DMS53 treated with DMSO at 0.1 percent for 48 hours (cell line): ENCODE data around the gene N4BP2L2.

Experiments
- DNase-seq: peaks from one replicate; lab custom pipeline; 2025; ENCODE audit not compliant: unreplicated experiment; lab: John Stamatoyannopoulos, UW

N4BP2L2 gene

DNA sequence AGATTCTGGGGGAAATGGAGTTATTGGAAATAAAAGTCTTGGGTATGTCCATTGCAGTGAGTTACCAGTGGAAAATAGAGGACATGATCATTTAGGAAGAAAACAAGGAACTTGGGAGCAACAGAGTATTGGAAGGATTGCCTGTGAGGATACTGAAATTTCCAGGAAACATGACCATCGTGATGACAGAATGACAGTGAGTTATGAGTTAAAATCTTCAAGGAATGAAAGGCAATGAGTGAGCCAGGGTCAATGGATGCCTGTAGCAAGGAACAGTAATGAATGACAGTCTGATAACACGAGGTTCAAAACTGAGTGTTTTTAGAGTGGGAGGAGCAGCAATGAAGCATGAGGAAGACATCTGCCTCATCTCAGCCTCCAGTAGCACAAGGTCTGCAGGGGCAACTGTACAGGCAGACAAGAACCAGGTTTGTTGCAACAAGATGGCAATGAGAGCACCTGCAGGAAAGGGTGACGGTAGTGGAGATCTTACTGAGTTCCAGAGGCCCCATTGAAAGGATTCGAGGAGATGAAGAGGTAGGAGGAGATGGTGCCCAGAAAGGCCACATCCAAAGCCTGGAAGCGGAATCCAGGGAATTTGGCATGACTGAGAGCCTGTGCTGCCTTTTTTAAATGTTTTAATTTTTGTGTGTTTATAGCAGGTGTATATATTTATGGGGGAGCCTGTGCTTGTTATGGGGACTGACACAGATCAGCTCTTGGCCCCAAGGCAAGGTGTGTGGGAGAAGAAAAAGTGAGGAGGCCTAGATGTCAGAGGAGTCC is 154.6 kb downstream of the N4BP2L2 start:
- no peak for DNase-seq
